ENCODE data around the gene CCL24.

DNA sequence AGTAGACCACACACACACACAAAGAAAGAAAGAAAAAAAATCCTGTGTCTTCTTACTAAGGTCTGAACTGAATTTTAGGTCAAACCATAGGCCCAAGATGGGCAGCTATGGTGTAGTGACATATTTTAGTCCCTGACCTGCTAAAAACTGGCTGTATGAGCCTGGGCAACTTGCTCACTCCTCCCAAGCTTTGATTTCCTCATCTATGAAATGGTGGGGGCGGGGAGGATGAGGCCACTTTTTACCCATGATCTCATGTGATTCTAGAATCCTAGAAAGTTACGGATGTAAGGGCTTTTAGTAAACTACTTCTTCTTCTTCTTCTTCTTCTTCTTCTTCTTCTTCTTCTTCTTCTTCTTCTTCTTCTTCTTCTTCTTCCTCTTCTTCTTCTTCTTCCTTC, 6.1 kb upstream of the CCL24 start:
- no peak for TF ChIP-seq CTCF (optimal IDR thresholded peaks at IDR 0.05 in 1 of 3, IDR thresholded peaks at IDR 0.05 in 1 of 3, conservative IDR thresholded peaks at IDR 0.05 in 1 of 3; ENCODE audit: extremely low read depth in 1 of 3, insufficient read depth in 2 of 3, low read length in 3 of 3)
- TF ChIP-seq EZH2 (IDR thresholded peaks at IDR 0.05; ENCODE audit: low read length) = no peak
